Panc1 (cell line): ENCODE results near the gene BTBD9. TPM values are rescaled to one million over a fixed set of nuclear protein-coding genes. Genes with fewer than 3 reads are reported as not detected.

Experiments used
- ATAC-seq: fragments of 200-7000 bp; cut with Tn5 transposase; 2 replicates; pipeline ENCODE4 v1.9.1; 2020; ENCODE audit warnings: mild to moderate bottlenecking, moderate library complexity
- BruUV-seq: library from RNA; stranded (reverse); fragments of 400-500 nt; replicated peaks from 2 replicates; lab custom pipeline; 2021; lab: Mats Ljungman, UMichigan
- CTCF ChIA-PET: fragments of 300-600 bp; sonication (Branson Sonifier 250); formaldehyde crosslinking; loops from one replicate; lab custom pipeline; 2022; ENCODE audit warnings: antibody characterized with exemption; lab: Charles Lee
- POLR2A ChIA-PET: fragments of 300-600 bp; sonication (Branson Sonifier 250); formaldehyde crosslinking; loops from one replicate; lab custom pipeline; 2022; ENCODE audit warnings: antibody characterized with exemption; lab: Charles Lee
- DNase-seq: peaks from one replicate; pipeline ENCODE4 v3.0.0-alpha.2; 2010; ENCODE audit warnings: low read depth, low spot score
- H3K27ac ChIP-seq: 2 replicates; pipeline ENCODE4 v1.5.1; 2011; ENCODE audit warnings: mild to moderate bottlenecking, low read length, inconsistent platforms
- H3K27me3 ChIP-seq: fragments of 200-500 bp; sonication (Bioruptor generic); 2 replicates; pipeline ENCODE4 v1.6.0; 2014; ENCODE audit warnings: low read length, inconsistent platforms; ENCODE audit not compliant: control insufficient read depth, insufficient read depth
- H3K36me3 ChIP-seq: fragments of 200-500 bp; sonication (Bioruptor generic); 2 replicates; pipeline ENCODE4 v1.5.1; 2014; ENCODE audit warnings: inconsistent platforms, mild to moderate bottlenecking, low read length, moderate library complexity; ENCODE audit not compliant: control insufficient read depth, insufficient read depth
- H3K4me1 ChIP-seq: 2 replicates; pipeline ENCODE4 v1.5.1; 2011; ENCODE audit warnings: inconsistent platforms, mild to moderate bottlenecking, low read length, moderate library complexity; ENCODE audit not compliant: control insufficient read depth, insufficient read depth
- H3K4me3 ChIP-seq, 2 experiments: 2 replicates each; pipeline ENCODE4 v1.5.1; 2011 to 2012; ENCODE audit warnings: low read depth in 2 of 2, low read length in 2 of 2, mild to moderate bottlenecking in 2 of 2, inconsistent platforms in 1 of 2, moderate library complexity in 1 of 2
- H3K9me3 ChIP-seq: fragments of 200-500 bp; sonication (Bioruptor generic); 2 replicates; pipeline ENCODE4 v1.5.1; 2014; ENCODE audit warnings: low read depth, mild to moderate bottlenecking, inconsistent platforms, low read length, moderate library complexity; ENCODE audit not compliant: control insufficient read depth, insufficient read depth
- POLR2AphosphoS5 ChIP-seq: IDR thresholded peaks from 2 replicates; pipeline ENCODE4 v1.6.1; 2012; ENCODE audit warnings: mild to moderate bottlenecking, low read depth, low read length, moderate library complexity
- SIN3A ChIP-seq: IDR thresholded peaks from 2 replicates; pipeline ENCODE4 v1.6.1; 2012; ENCODE audit warnings: low read depth, mild to moderate bottlenecking, low read length, moderate library complexity, borderline replicate concordance; ENCODE audit not compliant: insufficient read depth
- TCF7L2 ChIP-seq: IDR thresholded peaks from 2 replicates; pipeline ENCODE4 v1.6.1; 2011; ENCODE audit warnings: mild to moderate bottlenecking, low read depth, low read length, inconsistent platforms
- in situ Hi-C: cut with HindIII; loops from 2 replicates; pipeline ENCODE4 v1.10.0; 2016; ENCODE audit warnings: low sequenced_read_pairs, low pct_unique_long_range_greater_than_20kb
- intact Hi-C: fragments of 100-400 bp; cut with micrococcal nuclease; formaldehyde crosslinking; loops from one replicate; pipeline ENCODE4 v1.10.0; 2022; ENCODE audit not compliant: unreplicated experiment
- total RNA-seq: library from RNA; stranded (reverse); gene quantifications from one replicate; pipeline ENCODE4 v1.2.1, GENCODE V29; 2021; ENCODE audit not compliant: unreplicated experiment
- TF ChIP-seq, protein P1 (sequence below), 2 experiments: IDR thresholded peaks; 2 replicates each; pipeline ENCODE4 v1.6.1; 2011 to 2012; ENCODE audit warnings: low read depth in 2 of 2, control low read depth in 1 of 2, low read length in 1 of 2, mild to moderate bottlenecking in 1 of 2, moderate library complexity in 1 of 2; ENCODE audit not compliant: insufficient read depth in 1 of 2
- TF ChIP-seq, protein P2 (sequence below): fragments of 450-650 bp; IDR thresholded peaks from 2 replicates; pipeline ENCODE4 v1.5.1; 2017; ENCODE audit warnings: mild to moderate bottlenecking

BTBD9 gene
- total RNA-seq, 1 experiment from 2014 or later: 12.8 TPM

DNA sequence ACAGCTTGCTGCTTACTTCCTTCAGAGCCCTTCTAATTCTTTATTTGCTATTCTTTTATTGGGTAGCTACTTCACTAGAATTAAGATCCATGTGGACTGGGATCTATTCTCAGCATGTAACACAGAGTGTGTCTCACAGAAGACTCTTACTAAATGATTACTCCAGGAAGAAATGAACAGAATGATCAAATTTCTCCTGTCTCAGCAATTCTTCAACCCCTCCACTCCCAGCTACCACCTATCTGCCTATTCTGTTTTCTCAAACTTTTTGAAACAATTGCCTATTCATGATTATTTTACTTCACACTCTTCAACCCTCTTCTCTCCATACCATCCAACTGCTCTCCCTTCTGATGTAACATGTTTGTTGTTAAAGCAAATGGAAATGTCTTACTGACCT, 132.6 kb downstream of the BTBD9 start:
- Histone ChIP-seq H3K27ac (no peak overlapping the region), H3K4me3 (no peak overlapping the region), H3K4me1 (no peaks in the 10 kb centered on the region), H3K36me3 (no peaks in the 10 kb centered on the region), H3K27me3 (no peaks in the 10 kb centered on the region), H3K9me3 (no peaks in the 10 kb centered on the region)
- BruUV-seq: no TSS peak
- DNase-seq (no peak), ATAC-seq (no peak)
- in situ Hi-C loops (no loop called here), intact Hi-C loops (no loop called here)
- ChIA-PET CTCF (no interaction called here), POLR2A (no interaction called here)
- TF ChIP-seq SIN3A: no peak
- no peak for TF ChIP-seq TCF7L2
- TF ChIP-seq, protein P1, sequence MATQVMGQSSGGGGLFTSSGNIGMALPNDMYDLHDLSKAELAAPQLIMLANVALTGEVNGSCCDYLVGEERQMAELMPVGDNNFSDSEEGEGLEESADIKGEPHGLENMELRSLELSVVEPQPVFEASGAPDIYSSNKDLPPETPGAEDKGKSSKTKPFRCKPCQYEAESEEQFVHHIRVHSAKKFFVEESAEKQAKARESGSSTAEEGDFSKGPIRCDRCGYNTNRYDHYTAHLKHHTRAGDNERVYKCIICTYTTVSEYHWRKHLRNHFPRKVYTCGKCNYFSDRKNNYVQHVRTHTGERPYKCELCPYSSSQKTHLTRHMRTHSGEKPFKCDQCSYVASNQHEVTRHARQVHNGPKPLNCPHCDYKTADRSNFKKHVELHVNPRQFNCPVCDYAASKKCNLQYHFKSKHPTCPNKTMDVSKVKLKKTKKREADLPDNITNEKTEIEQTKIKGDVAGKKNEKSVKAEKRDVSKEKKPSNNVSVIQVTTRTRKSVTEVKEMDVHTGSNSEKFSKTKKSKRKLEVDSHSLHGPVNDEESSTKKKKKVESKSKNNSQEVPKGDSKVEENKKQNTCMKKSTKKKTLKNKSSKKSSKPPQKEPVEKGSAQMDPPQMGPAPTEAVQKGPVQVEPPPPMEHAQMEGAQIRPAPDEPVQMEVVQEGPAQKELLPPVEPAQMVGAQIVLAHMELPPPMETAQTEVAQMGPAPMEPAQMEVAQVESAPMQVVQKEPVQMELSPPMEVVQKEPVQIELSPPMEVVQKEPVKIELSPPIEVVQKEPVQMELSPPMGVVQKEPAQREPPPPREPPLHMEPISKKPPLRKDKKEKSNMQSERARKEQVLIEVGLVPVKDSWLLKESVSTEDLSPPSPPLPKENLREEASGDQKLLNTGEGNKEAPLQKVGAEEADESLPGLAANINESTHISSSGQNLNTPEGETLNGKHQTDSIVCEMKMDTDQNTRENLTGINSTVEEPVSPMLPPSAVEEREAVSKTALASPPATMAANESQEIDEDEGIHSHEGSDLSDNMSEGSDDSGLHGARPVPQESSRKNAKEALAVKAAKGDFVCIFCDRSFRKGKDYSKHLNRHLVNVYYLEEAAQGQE (IDR thresholded peaks at IDR 0.05; ENCODE audit: insufficient read depth in 1 of 2, low read depth in 2 of 2, low read length in 1 of 2): no peak
- TF ChIP-seq POLR2AphosphoS5: no peak
- TF ChIP-seq, protein P2, sequence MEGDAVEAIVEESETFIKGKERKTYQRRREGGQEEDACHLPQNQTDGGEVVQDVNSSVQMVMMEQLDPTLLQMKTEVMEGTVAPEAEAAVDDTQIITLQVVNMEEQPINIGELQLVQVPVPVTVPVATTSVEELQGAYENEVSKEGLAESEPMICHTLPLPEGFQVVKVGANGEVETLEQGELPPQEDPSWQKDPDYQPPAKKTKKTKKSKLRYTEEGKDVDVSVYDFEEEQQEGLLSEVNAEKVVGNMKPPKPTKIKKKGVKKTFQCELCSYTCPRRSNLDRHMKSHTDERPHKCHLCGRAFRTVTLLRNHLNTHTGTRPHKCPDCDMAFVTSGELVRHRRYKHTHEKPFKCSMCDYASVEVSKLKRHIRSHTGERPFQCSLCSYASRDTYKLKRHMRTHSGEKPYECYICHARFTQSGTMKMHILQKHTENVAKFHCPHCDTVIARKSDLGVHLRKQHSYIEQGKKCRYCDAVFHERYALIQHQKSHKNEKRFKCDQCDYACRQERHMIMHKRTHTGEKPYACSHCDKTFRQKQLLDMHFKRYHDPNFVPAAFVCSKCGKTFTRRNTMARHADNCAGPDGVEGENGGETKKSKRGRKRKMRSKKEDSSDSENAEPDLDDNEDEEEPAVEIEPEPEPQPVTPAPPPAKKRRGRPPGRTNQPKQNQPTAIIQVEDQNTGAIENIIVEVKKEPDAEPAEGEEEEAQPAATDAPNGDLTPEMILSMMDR: no peak

DNA sequence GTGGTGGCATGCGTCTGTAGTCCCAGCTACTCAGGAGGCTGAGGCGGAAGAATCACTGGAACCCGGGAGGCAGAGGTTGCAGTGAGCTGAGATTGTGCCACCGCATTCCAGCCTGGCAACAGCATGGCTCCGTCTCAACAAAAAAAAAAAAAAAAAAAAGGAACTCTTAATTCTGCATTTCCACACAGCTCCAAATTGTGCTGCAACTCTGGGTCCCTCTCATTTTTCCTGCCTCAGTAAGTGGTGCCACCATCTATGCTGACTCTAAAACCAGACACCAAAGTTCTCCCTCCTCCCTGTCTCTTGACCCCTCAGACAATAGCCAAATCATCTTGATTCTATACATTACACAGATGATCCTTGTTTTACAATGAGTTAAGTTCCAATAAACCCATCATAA, 133.9 kb downstream of the BTBD9 start:
- ATAC-seq (no peak), DNase-seq (no peak)
- BruUV-seq: no TSS peak
- Histone ChIP-seq H3K4me1 (no peaks in the 10 kb centered on the region), H3K36me3 (no peaks in the 10 kb centered on the region), H3K9me3 (no peaks in the 10 kb centered on the region), H3K4me3 (no peak overlapping the region), H3K27ac (no peak overlapping the region), H3K27me3 (no peaks in the 10 kb centered on the region)
- TF ChIP-seq, protein P1 (IDR thresholded peaks at IDR 0.05; ENCODE audit: insufficient read depth in 1 of 2, low read depth in 2 of 2, low read length in 1 of 2): no peak
- TF ChIP-seq, protein P2: no peak
- TF ChIP-seq TCF7L2 (no peak), POLR2AphosphoS5 (no peak), SIN3A (no peak)
- ChIA-PET POLR2A (no interaction called here), CTCF (no interaction called here)
- intact Hi-C loops (no loop called here), in situ Hi-C loops (no loop called here)
